CD8-positive, alpha-beta memory T cell (primary cell): Measurements from ENCODE around the gene EYA3. TPM values are rescaled to one million over a fixed set of nuclear protein-coding genes. Genes with fewer than 3 reads are reported as not detected.

Experiments used
- CTCF ChIA-PET: fragments of 350-600 bp; sonication (Branson Sonifier 250); formaldehyde crosslinking; loops from one replicate; lab custom pipeline; 2021; ENCODE audit warnings: antibody characterized with exemption; lab: Charles Lee
- POLR2A ChIA-PET: fragments of 350-600 bp; sonication (Branson Sonifier 250); formaldehyde crosslinking; loops from one replicate; lab custom pipeline; 2021; ENCODE audit warnings: antibody characterized with exemption; lab: Charles Lee
- DNase-seq, 5 donors: peaks; one replicate each; pipeline versions ENCODE4 v3.0.0 to v3.0.0-alpha.2; 2020 to 2022; ENCODE audit warnings: mixed read lengths in 1 of 5
- H3K27ac ChIP-seq: one replicate; pipeline ENCODE4 v1.7.0; 2013; ENCODE audit warnings: low read depth, mild to moderate bottlenecking, low read length, moderate library complexity
- H3K27me3 ChIP-seq: 2 replicates; pipeline ENCODE4 v1.7.0; 2013; ENCODE audit warnings: low read length, mild to moderate bottlenecking; ENCODE audit not compliant: insufficient read depth, poor library complexity, severe bottlenecking
- H3K36me3 ChIP-seq: 2 replicates; pipeline ENCODE4 v1.7.0; 2013; ENCODE audit warnings: mild to moderate bottlenecking, low read length, moderate library complexity; ENCODE audit not compliant: insufficient read depth
- H3K4me1 ChIP-seq: 2 replicates; pipeline ENCODE4 v1.7.0; 2013; ENCODE audit warnings: mild to moderate bottlenecking, low read length, moderate library complexity; ENCODE audit not compliant: insufficient read depth
- H3K4me3 ChIP-seq: 2 replicates; pipeline ENCODE4 v1.7.0; 2013; ENCODE audit warnings: mild to moderate bottlenecking, low read length
- H3K9me3 ChIP-seq: 2 replicates; pipeline ENCODE4 v1.7.0; 2013; ENCODE audit warnings: mild to moderate bottlenecking, low read length
- H3K27ac Mint-ChIP-seq, 8 donors: one replicate each; pipeline ENCODE4 v1.8.0; 2020 to 2021; ENCODE audit warnings: mixed read lengths in 8 of 8, mild to moderate bottlenecking in 6 of 8, inconsistent platforms in 3 of 8, moderate library complexity in 3 of 8
- H3K27me3 Mint-ChIP-seq, 2 donors: one replicate each; pipeline ENCODE4 v1.8.0; 2020 to 2021; ENCODE audit warnings: mixed read lengths in 2 of 2, mild to moderate bottlenecking in 1 of 2, moderate library complexity in 1 of 2
- H3K36me3 Mint-ChIP-seq, 3 donors: one replicate each; pipeline ENCODE4 v1.8.0; 2020 to 2021; ENCODE audit warnings: mixed read lengths in 3 of 3, inconsistent platforms in 1 of 3, mild to moderate bottlenecking in 1 of 3
- H3K4me1 Mint-ChIP-seq, 3 donors: one replicate each; pipeline ENCODE4 v1.8.0; 2020 to 2021; ENCODE audit warnings: mixed read lengths in 3 of 3, inconsistent platforms in 1 of 3, mild to moderate bottlenecking in 1 of 3
- H3K4me3 Mint-ChIP-seq, 7 donors: one replicate each; pipeline ENCODE4 v1.8.0; 2020 to 2021; ENCODE audit warnings: mixed read lengths in 7 of 7, mild to moderate bottlenecking in 6 of 7, moderate library complexity in 4 of 7, inconsistent platforms in 2 of 7
- H3K9me3 Mint-ChIP-seq, 5 donors: one replicate each; pipeline ENCODE4 v1.8.0; 2020 to 2022; ENCODE audit warnings: mixed read lengths in 5 of 5, mild to moderate bottlenecking in 3 of 5, moderate library complexity in 2 of 5, inconsistent platforms in 1 of 5
- polyA plus RNA-seq: library from polyadenylated mRNA; unstranded; fragments of 300-500 nt; fragmentation: Illumina TruSeq; gene quantifications from one replicate; pipeline ENCODE4 v1.2.3, GENCODE V29; 2021
- total RNA-seq, 2 experiments: library from RNA; stranded (reverse); gene quantifications; one replicate each; pipeline ENCODE4 v1.2.3, GENCODE V29; 2021

EYA3 gene
- total and polyA plus RNA-seq, 3 experiments from 2014 or later = 6.0 to 34.6 (median 31.5) TPM

DNA sequence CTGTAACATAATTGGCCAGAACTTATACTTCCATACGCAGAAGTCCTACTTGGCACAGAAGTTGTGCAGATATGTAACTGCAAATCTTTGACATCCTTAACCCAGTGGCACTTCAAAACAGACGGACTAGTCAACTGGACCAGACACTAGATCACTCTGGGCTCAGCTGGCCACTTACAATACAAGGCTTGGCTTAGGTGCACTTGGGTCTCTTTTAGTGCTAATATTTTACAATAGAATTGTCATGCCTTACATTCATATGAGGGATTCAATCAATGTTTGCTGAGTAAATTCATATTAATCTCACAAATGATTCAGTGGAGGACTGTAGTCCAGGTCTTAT, 108.6 kb downstream of the EYA3 start:
- no peaks in the 10 kb centered on the region for H3K9me3 Mint-ChIP-seq
- no peaks in the 10 kb centered on the region for H3K27me3 Mint-ChIP-seq
- ChIA-PET POLR2A (no interaction called here), CTCF (interaction anchor here (0.6 to 4.5 kb wide), 9 partner anchors 10 to 148 kb away, joined by 3 to 28 read pairs (median 5); partner anchors contain the start of genes THEMIS2 and XKR8)
- no peaks in the 10 kb centered on the region for H3K27me3 ChIP-seq
- peak in 1 of 5 donors; percentile 3 for DNase-seq
- no peak overlapping the region for H3K4me3 ChIP-seq
- H3K27ac ChIP-seq = no peak overlapping the region
- no peak overlapping the region for H3K4me3 Mint-ChIP-seq
- peaks cover 0 to 20% (median 5%) of the 10 kb centered on the region in 3 donors for H3K36me3 Mint-ChIP-seq
- H3K4me1 ChIP-seq = no peaks in the 10 kb centered on the region
- H3K9me3 ChIP-seq = no peaks in the 10 kb centered on the region
- H3K4me1 Mint-ChIP-seq = no peaks in the 10 kb centered on the region
- no peak overlapping the region for H3K27ac Mint-ChIP-seq
- peaks cover 6% of the 10 kb centered on the region for H3K36me3 ChIP-seq

GRCh38 chr1:27979151-27979858, 109.1 kb downstream of the EYA3 start:
- Histone ChIP-seq H3K4me3 (no peak overlapping the region), H3K36me3 (peaks cover 6% of the 10 kb centered on the region), H3K27me3 (no peaks in the 10 kb centered on the region), H3K4me1 (no peaks in the 10 kb centered on the region), H3K9me3 (no peaks in the 10 kb centered on the region), H3K27ac (peak overlapping the region; percentile 5)
- CTCF ChIA-PET = interaction anchor here (0.6 to 4.5 kb wide), 8 partner anchors 10 to 148 kb away, joined by 3 to 28 read pairs (median 4); partner anchors contain the start of genes THEMIS2 and XKR8
- Mint-ChIP-seq H3K9me3 (no peaks in the 10 kb centered on the region), H3K36me3 (peaks cover 0 to 23% (median 5%) of the 10 kb centered on the region in 3 donors), H3K27ac (no peak overlapping the region), H3K27me3 (no peaks in the 10 kb centered on the region), H3K4me3 (no peak overlapping the region), H3K4me1 (no peaks in the 10 kb centered on the region)
- POLR2A ChIA-PET = no interaction called here
- peak in 2 of 5 donors; percentile 44 to 50 for DNase-seq

GRCh38 chr1:27974417-27974781, 114.0 kb downstream of the EYA3 start:
- Histone ChIP-seq H3K36me3 (peaks cover 6% of the 10 kb centered on the region), H3K9me3 (no peaks in the 10 kb centered on the region), H3K4me3 (no peak overlapping the region), H3K4me1 (peaks cover 4% of the 10 kb centered on the region), H3K27me3 (no peaks in the 10 kb centered on the region), H3K27ac (no peak overlapping the region)
- Mint-ChIP-seq H3K27me3 (no peaks in the 10 kb centered on the region), H3K36me3 (peaks cover 0 to 59% (median 5%) of the 10 kb centered on the region in 3 donors), H3K4me1 (peaks cover 4 to 22% (median 11%) of the 10 kb centered on the region in 3 donors), H3K9me3 (no peaks in the 10 kb centered on the region), H3K4me3 (no peak overlapping the region), H3K27ac (peak overlapping the region in 1 of 8 donors; percentile 75)
- ChIA-PET CTCF (interaction anchor here (1.1 to 1.6 kb wide), 2 partner anchors 15 to 35 kb away, joined by 3 to 5 read pairs; partner anchors contain the start of gene XKR8), POLR2A (no interaction called here)
- DNase-seq = no peak

DNA sequence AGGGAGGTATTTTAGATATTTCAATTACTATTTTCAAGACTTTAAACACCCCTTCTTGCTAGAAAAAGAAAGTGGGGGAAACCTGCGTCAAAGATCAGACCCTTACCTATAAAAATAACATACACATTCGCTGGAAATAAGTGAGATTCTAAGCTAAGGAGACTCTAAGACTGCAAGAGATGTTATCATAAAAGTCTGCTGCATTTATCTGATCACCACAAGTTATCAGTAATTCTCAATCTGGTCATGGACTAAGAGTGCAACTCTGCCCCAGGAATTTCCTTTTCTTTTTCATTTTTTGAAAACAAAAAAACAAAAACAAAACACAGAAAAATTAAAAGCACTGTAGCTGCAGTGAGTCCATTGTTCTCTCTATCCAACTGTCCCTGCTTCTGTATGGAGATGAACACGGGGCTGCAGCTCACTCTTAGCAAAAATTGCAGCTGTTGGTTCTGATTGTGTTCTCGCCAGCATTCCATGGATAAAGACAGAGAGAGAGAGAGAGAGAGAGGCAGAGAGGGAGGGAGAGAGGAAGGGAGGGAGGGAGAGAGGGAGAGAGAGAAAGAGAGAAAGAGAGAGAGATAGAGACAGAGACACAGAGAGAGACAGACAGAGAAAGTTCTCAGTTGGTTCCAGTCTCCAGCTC, 114.5 kb downstream of the EYA3 start:
- Histone ChIP-seq H3K27ac (no peak overlapping the region), H3K9me3 (no peaks in the 10 kb centered on the region), H3K36me3 (peaks cover 6% of the 10 kb centered on the region), H3K4me1 (peaks cover 5% of the 10 kb centered on the region), H3K4me3 (no peak overlapping the region), H3K27me3 (no peaks in the 10 kb centered on the region)
- no peak for DNase-seq
- Mint-ChIP-seq H3K27me3 (no peaks in the 10 kb centered on the region), H3K27ac (peak overlapping the region in 4 of 8 donors; percentile 8 to 60 (median 34)), H3K4me1 (peaks cover 6 to 25% (median 14%) of the 10 kb centered on the region in 3 donors), H3K4me3 (no peak overlapping the region), H3K9me3 (no peaks in the 10 kb centered on the region), H3K36me3 (peaks cover 0 to 60% (median 5%) of the 10 kb centered on the region in 3 donors)
- CTCF ChIA-PET = interaction anchor here (0.8 to 1.6 kb wide), 3 partner anchors 14 to 117 kb away, joined by 3 to 5 read pairs (median 4); partner anchors contain the start of gene XKR8
- POLR2A ChIA-PET = no interaction called here

DNA sequence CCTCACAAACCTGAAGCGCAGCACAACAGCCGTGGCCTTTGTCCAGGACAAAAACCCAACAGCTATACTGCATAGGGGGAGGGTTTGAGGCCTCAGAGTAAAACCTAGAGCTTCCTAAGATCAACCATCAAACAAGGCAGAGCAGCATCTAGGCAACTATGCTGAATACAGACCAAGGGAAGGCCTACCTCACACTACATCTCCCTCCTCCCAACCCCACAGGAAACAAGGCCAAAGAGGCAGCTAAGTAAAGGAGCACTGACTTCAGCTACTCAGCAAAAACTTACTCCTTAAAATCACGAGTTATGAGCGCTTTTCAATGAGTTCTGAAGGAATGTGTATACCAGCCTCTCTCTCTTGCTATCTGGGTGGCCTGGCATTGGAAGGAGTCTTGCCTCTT, 116.3 kb downstream of the EYA3 start:
- Histone ChIP-seq H3K9me3 (no peaks in the 10 kb centered on the region), H3K27me3 (no peaks in the 10 kb centered on the region), H3K4me1 (peaks cover 5% of the 10 kb centered on the region), H3K36me3 (no peaks in the 10 kb centered on the region), H3K27ac (no peak overlapping the region), H3K4me3 (no peak overlapping the region)
- ChIA-PET POLR2A (interaction anchor here (0.8 kb wide), 1 partner anchor 11 kb away, joined by 3 read pairs; no protein-coding TSS in a partner anchor), CTCF (interaction anchor here (1.1 to 1.3 kb wide), 2 partner anchors 10 to 115 kb away, joined by 3 to 4 read pairs; no protein-coding TSS in a partner anchor)
- peaks cover 9 to 33% (median 21%) of the 10 kb centered on the region in 3 donors for H3K4me1 Mint-ChIP-seq
- no peaks in the 10 kb centered on the region for H3K9me3 Mint-ChIP-seq
- H3K27me3 Mint-ChIP-seq = no peaks in the 10 kb centered on the region
- H3K4me3 Mint-ChIP-seq = no peak overlapping the region
- peak overlapping the region in 3 of 8 donors; percentile 17 to 96 (median 54) for H3K27ac Mint-ChIP-seq
- no peak for DNase-seq
- peaks cover 0 to 68% (median 7%) of the 10 kb centered on the region in 3 donors for H3K36me3 Mint-ChIP-seq

- DNase-seq = no peak
- Histone ChIP-seq H3K4me3 (no peak overlapping the region), H3K27ac (no peak overlapping the region), H3K27me3 (no peaks in the 10 kb centered on the region), H3K4me1 (peaks cover 5% of the 10 kb centered on the region), H3K9me3 (no peaks in the 10 kb centered on the region), H3K36me3 (no peaks in the 10 kb centered on the region)
- H3K4me1 Mint-ChIP-seq = peaks cover 9 to 33% (median 21%) of the 10 kb centered on the region in 3 donors
- no peaks in the 10 kb centered on the region for H3K27me3 Mint-ChIP-seq
- H3K36me3 Mint-ChIP-seq = peaks cover 0 to 69% (median 5%) of the 10 kb centered on the region in 3 donors
- no peak overlapping the region for H3K4me3 Mint-ChIP-seq
- POLR2A ChIA-PET = interaction anchor here (0.8 kb wide), 1 partner anchor 10 kb away, joined by 3 read pairs; no protein-coding TSS in a partner anchor
- no peaks in the 10 kb centered on the region for H3K9me3 Mint-ChIP-seq
- H3K27ac Mint-ChIP-seq = peak overlapping the region in 2 of 8 donors; percentile 54 to 81
- CTCF ChIA-PET = interaction anchor here (1.0 to 1.3 kb wide), 3 partner anchors 9 to 114 kb away, joined by 3 to 5 read pairs (median 4); no protein-coding TSS in a partner anchor
Measured at GRCh38 chr1:27971674-27972073, 116.7 kb downstream of the EYA3 start.

GRCh38 chr1:27970401-27970800, 118.0 kb downstream of the EYA3 start:
- CTCF ChIA-PET = no interaction called here
- no peak overlapping the region for H3K27ac ChIP-seq
- peaks cover 0 to 77% (median 7%) of the 10 kb centered on the region in 3 donors for H3K36me3 Mint-ChIP-seq
- H3K9me3 Mint-ChIP-seq = no peaks in the 10 kb centered on the region
- no peaks in the 10 kb centered on the region for H3K36me3 ChIP-seq
- H3K4me3 ChIP-seq = no peak overlapping the region
- H3K27me3 ChIP-seq = no peaks in the 10 kb centered on the region
- H3K4me1 Mint-ChIP-seq = peaks cover 9 to 33% (median 21%) of the 10 kb centered on the region in 3 donors
- H3K27ac Mint-ChIP-seq = peak overlapping the region in 6 of 8 donors; percentile 26 to 78 (median 48)
- H3K27me3 Mint-ChIP-seq = no peaks in the 10 kb centered on the region
- H3K9me3 ChIP-seq = no peaks in the 10 kb centered on the region
- POLR2A ChIA-PET = no interaction called here
- DNase-seq = no peak
- H3K4me3 Mint-ChIP-seq = no peak overlapping the region
- H3K4me1 ChIP-seq = peaks cover 5% of the 10 kb centered on the region
